ENCODE measurements around the gene UPK3B. TPM values are rescaled to one million over a fixed set of nuclear protein-coding genes. Genes with fewer than 3 reads are reported as not detected.
"Not testable (repeated sequence)": the region's sequence is repeated elsewhere in the genome, so short reads cannot be mapped to it uniquely, and the experiment has no call there.

The UPK3B gene
- total RNA-seq, result 7.6 TPM

GRCh38 chr7:76509931-76510877 is at the start of gene UPK3B:
TSS of gene UPK3B (plus strand) at chr7:76510552. CDS start at chr7:76510653, 101 bp downstream.
- no peak for TF ChIP-seq CTCF (IDR thresholded peaks at IDR 0.05)
- H3K9me3 ChIP-seq, result no peaks in the 10 kb centered on the region
- no peak for DNase-seq (ENCODE audit: low spot score in 2 of 2)
- no peaks in the 10 kb centered on the region for H3K4me1 ChIP-seq
- H3K4me3 ChIP-seq, result no peak within 1 kb of the TSS
- H3K27me3 ChIP-seq, result no peaks in the 10 kb centered on the region
- H3K36me3 ChIP-seq, result peaks cover 10 to 12% of the 10 kb centered on the region in 2 donors
- no peak within 1 kb of the TSS for H3K27ac ChIP-seq
- intact Hi-C loops (cut with DNase I), result no loop called here

- H3K4me3 ChIP-seq; H3K9me3 ChIP-seq; H3K36me3 ChIP-seq; intact Hi-C loops (cut with DNase I); H3K27ac ChIP-seq; H3K27me3 ChIP-seq; DNase-seq (ENCODE audit: low spot score in 2 of 2); H3K4me1 ChIP-seq: not testable (repeated sequence)
These were observed 49.6 kb upstream of the UPK3B start for GRCh38 chr7:76460767-76461166.

DNA sequence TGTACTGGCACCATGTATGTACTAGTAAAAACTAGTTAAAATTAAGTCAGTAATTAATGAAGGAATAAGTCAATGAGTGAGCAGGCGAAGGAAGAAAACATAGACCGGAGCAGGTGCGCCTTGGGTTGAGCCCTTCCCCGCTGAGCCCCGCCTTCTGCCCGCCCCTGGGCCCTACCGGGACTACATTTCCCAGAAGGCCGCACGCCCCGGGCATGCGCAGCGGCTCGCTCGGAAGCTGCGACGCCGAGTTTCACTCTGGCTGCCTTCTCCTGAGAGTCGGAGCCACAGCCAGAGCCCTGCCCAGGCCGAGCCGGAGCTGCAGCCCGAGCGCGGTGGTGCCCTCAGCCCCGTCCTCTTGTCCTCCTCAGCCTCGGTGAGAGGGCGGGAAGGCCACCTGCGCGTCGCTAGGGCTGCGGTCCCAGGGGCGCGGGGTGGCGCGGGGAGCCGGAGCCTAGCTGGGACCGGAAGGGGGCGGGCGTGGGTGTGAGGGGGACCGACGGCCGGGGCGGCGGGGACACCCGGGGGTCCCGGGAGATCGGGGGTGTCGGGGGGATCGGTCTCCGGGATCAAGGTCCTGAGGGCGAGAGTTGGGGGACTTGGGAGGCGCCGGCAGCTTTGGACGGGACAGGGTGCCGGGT is 48.8 kb upstream of the UPK3B start, which contains the start of gene DTX2:
TSS of gene DTX2 (plus strand) at position 246 of the 638 bp plus-strand sequence. CDS start 18,801 bp downstream, outside the sequence.
- intact Hi-C loops (cut with DNase I); H3K27me3 ChIP-seq; DNase-seq (ENCODE audit: low spot score in 2 of 2); H3K4me1 ChIP-seq; H3K9me3 ChIP-seq; H3K36me3 ChIP-seq: not testable (repeated sequence)
- peak in 1 of 3 experiments; percentile 18 for TF ChIP-seq CTCF (IDR thresholded peaks at IDR 0.05)
- H3K27ac ChIP-seq, result peak within 1 kb of the TSS; percentile 65 to 71
- peak within 1 kb of the TSS; percentile 67 to 85 for H3K4me3 ChIP-seq

DNA sequence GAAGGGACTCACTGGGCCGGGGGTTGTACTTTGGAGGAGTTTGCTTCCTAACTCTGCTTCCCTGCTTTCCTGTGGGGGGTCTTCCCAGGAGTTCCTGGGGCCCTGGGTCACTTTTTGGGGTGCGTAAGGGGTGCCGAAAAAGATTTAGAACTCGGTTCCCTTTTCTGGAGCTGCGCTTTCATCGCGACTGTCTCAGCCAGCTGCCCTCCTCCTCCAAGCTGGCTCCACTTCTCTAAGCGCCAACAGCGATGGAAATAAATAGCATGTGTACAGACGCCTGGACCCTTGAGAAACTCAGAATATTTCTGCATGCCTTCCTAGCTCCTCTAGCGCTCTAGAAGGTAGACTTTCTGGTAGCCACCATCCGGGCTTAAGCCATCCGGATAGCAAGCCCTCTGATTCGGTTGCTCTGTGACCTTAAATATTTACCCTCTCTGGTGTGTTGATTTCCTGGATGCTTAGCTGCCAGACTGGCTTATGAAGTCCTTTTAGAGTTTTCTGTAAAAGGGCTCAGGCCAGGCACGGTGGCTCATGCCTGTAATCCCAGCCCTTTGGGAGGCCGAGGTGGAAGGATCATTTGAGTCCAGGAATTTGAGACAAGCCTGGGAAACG is 48.0 kb upstream of the UPK3B start:
- intact Hi-C loops (cut with DNase I); H3K27me3 ChIP-seq; H3K9me3 ChIP-seq; H3K4me1 ChIP-seq; H3K27ac ChIP-seq; H3K36me3 ChIP-seq; H3K4me3 ChIP-seq; DNase-seq (ENCODE audit: low spot score in 2 of 2): not testable (repeated sequence)

DNA sequence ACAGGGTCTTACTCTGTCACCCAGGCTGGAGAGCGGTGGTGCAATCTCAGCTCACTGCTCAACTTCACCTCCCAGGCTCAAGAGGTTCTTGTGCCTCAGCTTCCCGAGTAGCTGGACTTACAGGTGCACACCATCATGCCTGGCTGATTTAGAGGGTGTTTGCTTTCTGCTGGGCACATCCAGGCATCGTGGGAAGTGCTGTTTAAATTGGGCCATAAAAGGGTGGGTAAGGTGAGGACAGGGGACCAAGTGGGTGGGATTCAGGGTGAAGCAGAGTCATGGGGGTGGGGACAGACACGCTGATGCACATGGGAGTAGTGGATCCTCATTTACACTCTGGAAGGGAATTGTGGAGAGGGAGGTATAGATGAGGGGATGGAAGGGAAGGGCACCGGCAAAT is 45.4 kb upstream of the UPK3B start:
- DNase-seq (ENCODE audit: low spot score in 2 of 2); H3K4me3 ChIP-seq; H3K27me3 ChIP-seq; H3K9me3 ChIP-seq; H3K36me3 ChIP-seq; H3K27ac ChIP-seq; intact Hi-C loops (cut with DNase I); H3K4me1 ChIP-seq: not testable (repeated sequence)

GRCh38 chr7:76465950-76466349 is 44.4 kb upstream of the UPK3B start:
- H3K27ac ChIP-seq; H3K4me3 ChIP-seq; intact Hi-C loops (cut with DNase I); H3K36me3 ChIP-seq; H3K9me3 ChIP-seq; H3K27me3 ChIP-seq; DNase-seq (ENCODE audit: low spot score in 2 of 2); H3K4me1 ChIP-seq: not testable (repeated sequence)

- H3K27me3 ChIP-seq; H3K4me3 ChIP-seq; H3K9me3 ChIP-seq; DNase-seq (ENCODE audit: low spot score in 2 of 2); H3K27ac ChIP-seq; H3K4me1 ChIP-seq; H3K36me3 ChIP-seq; intact Hi-C loops (cut with DNase I): not testable (repeated sequence)
These were observed 42.5 kb upstream of the UPK3B start for GRCh38 chr7:76467743-76468404.

DNA sequence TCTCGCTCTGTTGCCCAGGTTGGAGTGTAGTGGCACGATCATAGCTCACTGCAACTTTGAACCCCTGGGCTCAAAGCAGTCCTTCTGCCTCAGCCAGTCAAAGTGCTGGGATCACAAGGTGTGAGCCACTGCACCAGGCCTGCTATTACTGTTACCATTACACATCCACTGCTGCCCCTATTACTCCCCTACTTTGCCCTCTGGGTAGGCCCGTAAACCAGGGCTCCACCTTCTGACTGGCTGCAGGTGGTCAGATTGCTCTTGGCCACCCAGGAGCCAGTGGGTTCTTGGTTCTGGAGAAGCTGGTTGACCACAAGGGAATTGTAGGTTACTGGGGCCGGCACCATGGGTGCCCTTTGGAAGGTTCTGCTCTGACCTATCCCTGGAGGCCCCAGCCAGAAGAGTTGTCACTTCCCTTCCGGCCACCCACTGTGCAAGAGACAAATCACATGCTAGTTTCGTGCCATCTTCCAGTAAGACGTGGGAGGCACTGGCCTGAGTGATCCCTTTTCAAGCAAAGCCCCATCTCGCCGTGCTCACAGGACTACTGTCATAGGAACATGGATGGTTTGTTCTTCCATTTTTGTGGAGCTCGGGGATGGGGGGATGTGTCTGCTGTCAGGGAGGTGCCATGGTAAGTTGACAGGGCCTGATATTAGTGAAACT is 38.7 kb upstream of the UPK3B start:
- H3K36me3 ChIP-seq; H3K9me3 ChIP-seq; H3K27me3 ChIP-seq; H3K4me1 ChIP-seq; H3K27ac ChIP-seq; intact Hi-C loops (cut with DNase I); H3K4me3 ChIP-seq; DNase-seq (ENCODE audit: low spot score in 2 of 2): not testable (repeated sequence)

DNA sequence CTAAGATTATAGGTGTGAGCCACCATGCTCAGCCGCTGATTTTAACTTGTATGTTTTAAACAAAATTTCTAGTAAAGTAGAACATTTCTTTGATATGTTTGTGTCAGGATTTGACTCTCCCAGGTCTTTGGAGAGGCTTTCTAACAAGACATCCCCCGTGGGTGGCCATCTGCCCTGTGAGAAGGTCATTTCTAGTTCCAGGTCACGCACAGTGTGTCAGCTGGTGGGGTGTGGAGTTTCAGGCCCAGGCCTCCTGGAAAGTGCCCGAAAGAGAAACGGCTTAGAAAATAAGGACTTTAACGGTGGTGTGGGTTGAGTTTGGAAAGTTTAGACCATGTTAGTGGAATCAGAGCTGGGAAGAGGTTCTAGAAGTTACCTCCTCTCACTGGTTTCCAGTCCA is 37.3 kb upstream of the UPK3B start:
- H3K27me3 ChIP-seq; intact Hi-C loops (cut with DNase I); H3K36me3 ChIP-seq; H3K4me1 ChIP-seq; H3K9me3 ChIP-seq; DNase-seq (ENCODE audit: low spot score in 2 of 2); H3K27ac ChIP-seq; H3K4me3 ChIP-seq: not testable (repeated sequence)

- H3K9me3 ChIP-seq; intact Hi-C loops (cut with DNase I); H3K4me1 ChIP-seq; H3K27me3 ChIP-seq; H3K27ac ChIP-seq; DNase-seq (ENCODE audit: low spot score in 2 of 2); H3K36me3 ChIP-seq; H3K4me3 ChIP-seq: not testable (repeated sequence)
These were observed 34.1 kb upstream of the UPK3B start for GRCh38 chr7:76476280-76476679.
